SK-N-SH treated with all-trans-retinoic acid at 6 μM for 48 hours (cell line): ENCODE results near the gene MVB12A.

ENCODE experiments used
- ARNTL ChIP-seq: fragments of 450-650 bp; formaldehyde crosslinking; IDR thresholded peaks from 2 replicates; pipeline ENCODE4 v1.5.0; 2020; ENCODE audit warnings: low read depth, mild to moderate bottlenecking, moderate library complexity, borderline replicate concordance
- ESRRG ChIP-seq: fragments of 250-450 bp; sonication (Bioruptor Pico); IDR thresholded peaks from 2 replicates; pipeline ENCODE4 v1.6.1; 2021; ENCODE audit warnings: mild to moderate bottlenecking
- ISL1 ChIP-seq: fragments of 250-450 bp; sonication (Bioruptor Pico); IDR thresholded peaks from 2 replicates; pipeline ENCODE4 v2.1.2; 2022; ENCODE audit warnings: mild to moderate bottlenecking, moderate library complexity
- OSR1 ChIP-seq: fragments of 250-450 bp; sonication (Bioruptor Pico); IDR thresholded peaks from 2 replicates; pipeline ENCODE4 v1.8.0; 2022; ENCODE audit warnings: moderate library complexity, mild to moderate bottlenecking, inconsistent platforms
- TCF4 ChIP-seq: fragments of 250-450 bp; sonication (Bioruptor Pico); IDR thresholded peaks from 2 replicates; pipeline ENCODE4 v1.8.0; 2021; ENCODE audit warnings: mild to moderate bottlenecking, moderate library complexity, borderline replicate concordance
- ZFP30 ChIP-seq: fragments of 450-650 bp; formaldehyde crosslinking; IDR thresholded peaks from 2 replicates; pipeline ENCODE4 v1.5.0; 2022; ENCODE audit warnings: mild to moderate bottlenecking, moderate library complexity
- TF ChIP-seq, protein P1 (sequence below): fragments of 250-450 bp; sonication (Bioruptor Pico); IDR thresholded peaks from 2 replicates; pipeline ENCODE4 v1.8.0; 2020; ENCODE audit warnings: mild to moderate bottlenecking, moderate library complexity, borderline replicate concordance

- TF ChIP-seq ESRRG (CRISPR knock-in tag): no peak
- TF ChIP-seq, protein P1, sequence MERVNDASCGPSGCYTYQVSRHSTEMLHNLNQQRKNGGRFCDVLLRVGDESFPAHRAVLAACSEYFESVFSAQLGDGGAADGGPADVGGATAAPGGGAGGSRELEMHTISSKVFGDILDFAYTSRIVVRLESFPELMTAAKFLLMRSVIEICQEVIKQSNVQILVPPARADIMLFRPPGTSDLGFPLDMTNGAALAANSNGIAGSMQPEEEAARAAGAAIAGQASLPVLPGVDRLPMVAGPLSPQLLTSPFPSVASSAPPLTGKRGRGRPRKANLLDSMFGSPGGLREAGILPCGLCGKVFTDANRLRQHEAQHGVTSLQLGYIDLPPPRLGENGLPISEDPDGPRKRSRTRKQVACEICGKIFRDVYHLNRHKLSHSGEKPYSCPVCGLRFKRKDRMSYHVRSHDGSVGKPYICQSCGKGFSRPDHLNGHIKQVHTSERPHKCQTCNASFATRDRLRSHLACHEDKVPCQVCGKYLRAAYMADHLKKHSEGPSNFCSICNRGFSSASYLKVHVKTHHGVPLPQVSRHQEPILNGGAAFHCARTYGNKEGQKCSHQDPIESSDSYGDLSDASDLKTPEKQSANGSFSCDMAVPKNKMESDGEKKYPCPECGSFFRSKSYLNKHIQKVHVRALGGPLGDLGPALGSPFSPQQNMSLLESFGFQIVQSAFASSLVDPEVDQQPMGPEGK (CRISPR knock-in tag): no peak; the same call in 1 of the 2 replicates
- TF ChIP-seq ZFP30 (CRISPR knock-in tag): no peak
- no peak for TF ChIP-seq OSR1
- TF ChIP-seq ISL1 (CRISPR knock-in tag): no peak
- TF ChIP-seq ARNTL (CRISPR knock-in tag): no peak
- TF ChIP-seq TCF4 (CRISPR knock-in tag): no peak
These were observed 29.0 kb upstream of the MVB12A start for GRCh38 chr19:17390665-17391370.
